ENCODE measurements around the gene C2CD4A. TPM values are rescaled to one million over a fixed set of nuclear protein-coding genes. Genes with fewer than 3 reads are reported as not detected.

The C2CD4A gene
- total and polyA plus RNA-seq, 4 donors, result 0.06 to 0.86 (median 0.78) TPM

DNA sequence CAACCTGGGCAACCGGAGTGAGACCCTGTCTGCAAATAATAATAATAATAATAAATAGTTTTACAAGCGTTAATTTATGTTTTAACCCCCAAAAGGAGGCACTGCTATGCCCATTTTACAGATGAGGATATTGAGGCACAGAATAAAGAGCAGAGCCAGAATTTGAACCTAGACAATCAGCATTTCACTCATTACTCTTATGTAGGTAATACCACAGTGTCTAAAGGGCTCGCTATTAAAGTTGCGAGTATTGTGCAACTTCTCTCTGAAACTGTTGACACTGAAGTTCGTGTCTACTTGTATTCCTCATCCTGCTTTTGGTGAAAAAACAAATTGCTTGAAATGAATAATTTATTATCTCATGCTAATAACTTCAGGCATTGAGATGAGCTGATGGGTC is 2.8 kb downstream of the C2CD4A start:
- Histone ChIP-seq H3K36me3 (ENCODE audit: control insufficient read depth, insufficient read depth, low read length) (no peaks in the 10 kb centered on the region), H3K9me3 (ENCODE audit: control insufficient read depth, insufficient read depth, low read length) (no peaks in the 10 kb centered on the region), H3K4me1 (ENCODE audit: control insufficient read depth, insufficient read depth, low read length) (peaks cover 10% of the 10 kb centered on the region), H3K4me3 (ENCODE audit: low read depth, low read length) (no peak overlapping the region), H3K27me3 (ENCODE audit: control insufficient read depth, insufficient read depth, low read length) (peaks cover 51% of the 10 kb centered on the region), H3K27ac (ENCODE audit: low read depth, low read length) (no peak overlapping the region)
- no peak for DNase-seq (ENCODE audit: low read depth in 4 of 6, low spot score in 6 of 6)
- no CpG with 5 or more reads among the region's 5 CpGs for WGBS (ENCODE audit: insufficient coverage)

DNA sequence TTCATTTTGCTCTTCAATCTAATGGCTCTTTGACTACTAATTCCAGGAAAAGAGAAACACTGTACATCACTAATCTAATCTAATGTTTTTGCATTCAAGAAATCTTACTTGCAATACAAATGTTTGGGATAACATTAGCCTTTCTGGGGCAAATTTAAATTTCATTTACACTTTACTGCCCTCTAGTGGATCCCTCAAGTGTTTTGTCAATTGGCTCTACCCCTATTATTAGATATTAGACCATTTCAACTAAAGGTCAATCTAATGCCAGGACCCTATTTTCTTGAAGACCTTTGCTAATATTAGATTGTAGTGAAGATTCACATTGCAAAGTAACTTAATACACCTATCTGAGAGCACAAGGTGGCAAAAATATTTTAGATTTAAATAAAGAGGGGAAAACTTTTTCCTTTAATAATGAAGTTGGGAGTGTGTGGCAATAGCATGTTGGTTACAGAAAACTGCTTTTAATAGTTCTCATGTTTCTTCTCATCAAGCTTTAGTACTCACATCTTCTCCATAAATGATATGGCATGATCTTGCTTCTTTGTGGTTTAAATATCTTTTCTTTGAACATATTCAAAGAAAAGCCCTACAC is 5.0 kb downstream of the C2CD4A start:
- Histone ChIP-seq H3K9me3 (ENCODE audit: control insufficient read depth, insufficient read depth, low read length) (no peaks in the 10 kb centered on the region), H3K4me1 (ENCODE audit: control insufficient read depth, insufficient read depth, low read length) (peaks cover 7% of the 10 kb centered on the region), H3K36me3 (ENCODE audit: control insufficient read depth, insufficient read depth, low read length) (no peaks in the 10 kb centered on the region), H3K27ac (ENCODE audit: low read depth, low read length) (no peak overlapping the region), H3K27me3 (ENCODE audit: control insufficient read depth, insufficient read depth, low read length) (peaks cover 32% of the 10 kb centered on the region), H3K4me3 (ENCODE audit: low read depth, low read length) (no peak overlapping the region)
- DNase-seq (ENCODE audit: low read depth in 4 of 6, low spot score in 6 of 6), result peak in 2 of 6 donors; percentile 56 to 78

DNA sequence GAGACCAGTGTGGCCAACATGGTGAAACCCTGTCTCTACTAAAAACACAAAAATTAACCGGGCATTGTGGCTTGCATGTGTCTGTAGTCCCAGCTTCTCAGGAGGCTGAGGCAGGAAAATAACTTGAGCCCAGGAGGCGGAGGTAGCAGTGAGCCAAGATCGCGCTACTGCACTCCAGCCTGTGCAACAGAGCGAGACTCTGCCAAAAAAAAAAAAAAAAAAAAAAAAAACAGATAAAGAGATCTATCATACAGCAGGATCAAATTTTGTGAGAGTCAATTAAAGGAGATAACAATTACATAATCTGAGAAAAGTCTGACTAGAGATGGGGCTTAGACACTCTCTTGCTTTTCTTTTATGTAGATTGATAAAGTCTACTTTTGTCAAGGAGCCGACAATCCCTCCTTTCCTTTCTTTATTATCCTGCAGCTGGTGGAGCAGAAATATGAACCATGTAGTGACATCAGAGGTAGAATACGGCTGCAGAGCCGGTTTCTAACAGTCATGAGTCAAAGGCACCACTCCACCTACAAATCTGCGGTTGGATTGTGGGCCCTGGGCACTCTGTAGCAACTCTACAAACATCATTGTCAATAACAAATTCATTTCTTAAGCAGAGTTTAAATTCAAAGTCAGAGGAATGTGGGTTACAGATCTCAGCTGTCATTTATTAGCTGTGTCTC is 9.0 kb downstream of the C2CD4A start:
- Histone ChIP-seq H3K27me3 (ENCODE audit: control insufficient read depth, insufficient read depth, low read length) (peaks cover 2% of the 10 kb centered on the region), H3K4me3 (ENCODE audit: low read depth, low read length) (no peak overlapping the region), H3K9me3 (ENCODE audit: control insufficient read depth, insufficient read depth, low read length) (no peaks in the 10 kb centered on the region), H3K36me3 (ENCODE audit: control insufficient read depth, insufficient read depth, low read length) (no peaks in the 10 kb centered on the region), H3K27ac (ENCODE audit: low read depth, low read length) (no peak overlapping the region), H3K4me1 (ENCODE audit: control insufficient read depth, insufficient read depth, low read length) (no peaks in the 10 kb centered on the region)
- WGBS (ENCODE audit: insufficient coverage), result 90% methylated on average over 3 of the region's 9 CpGs
- no peak for DNase-seq (ENCODE audit: low read depth in 4 of 6, low spot score in 6 of 6)

DNA sequence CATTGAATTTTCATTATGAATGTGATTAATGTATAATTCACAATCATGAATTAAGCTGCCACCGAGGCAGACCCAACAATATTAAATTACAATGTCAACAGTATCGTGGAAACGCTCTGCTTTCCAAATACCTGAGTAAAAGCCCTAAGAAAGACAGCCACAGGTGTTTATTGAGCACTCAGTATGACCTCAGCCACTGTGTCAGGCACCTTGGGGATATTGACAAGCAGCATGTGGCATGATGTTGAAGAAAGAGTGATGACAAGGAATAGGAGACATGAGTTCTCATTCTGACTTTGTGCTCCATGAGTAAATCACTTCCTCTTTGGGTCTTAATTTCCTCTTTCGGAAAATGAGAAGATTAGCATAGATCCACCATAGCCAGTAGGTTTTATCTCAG is 12.8 kb downstream of the C2CD4A start:
- H3K4me3 ChIP-seq (ENCODE audit: low read depth, low read length), result no peak overlapping the region
- no peak for DNase-seq (ENCODE audit: low read depth in 4 of 6, low spot score in 6 of 6)
- WGBS (ENCODE audit: insufficient coverage), result 90% methylated on average over 2 of the region's 4 CpGs
- no peak overlapping the region for H3K27ac ChIP-seq (ENCODE audit: low read depth, low read length)
- no peaks in the 10 kb centered on the region for H3K36me3 ChIP-seq (ENCODE audit: control insufficient read depth, insufficient read depth, low read length)
- H3K4me1 ChIP-seq (ENCODE audit: control insufficient read depth, insufficient read depth, low read length), result no peaks in the 10 kb centered on the region
- H3K9me3 ChIP-seq (ENCODE audit: control insufficient read depth, insufficient read depth, low read length), result no peaks in the 10 kb centered on the region
- no peaks in the 10 kb centered on the region for H3K27me3 ChIP-seq (ENCODE audit: control insufficient read depth, insufficient read depth, low read length)

DNA sequence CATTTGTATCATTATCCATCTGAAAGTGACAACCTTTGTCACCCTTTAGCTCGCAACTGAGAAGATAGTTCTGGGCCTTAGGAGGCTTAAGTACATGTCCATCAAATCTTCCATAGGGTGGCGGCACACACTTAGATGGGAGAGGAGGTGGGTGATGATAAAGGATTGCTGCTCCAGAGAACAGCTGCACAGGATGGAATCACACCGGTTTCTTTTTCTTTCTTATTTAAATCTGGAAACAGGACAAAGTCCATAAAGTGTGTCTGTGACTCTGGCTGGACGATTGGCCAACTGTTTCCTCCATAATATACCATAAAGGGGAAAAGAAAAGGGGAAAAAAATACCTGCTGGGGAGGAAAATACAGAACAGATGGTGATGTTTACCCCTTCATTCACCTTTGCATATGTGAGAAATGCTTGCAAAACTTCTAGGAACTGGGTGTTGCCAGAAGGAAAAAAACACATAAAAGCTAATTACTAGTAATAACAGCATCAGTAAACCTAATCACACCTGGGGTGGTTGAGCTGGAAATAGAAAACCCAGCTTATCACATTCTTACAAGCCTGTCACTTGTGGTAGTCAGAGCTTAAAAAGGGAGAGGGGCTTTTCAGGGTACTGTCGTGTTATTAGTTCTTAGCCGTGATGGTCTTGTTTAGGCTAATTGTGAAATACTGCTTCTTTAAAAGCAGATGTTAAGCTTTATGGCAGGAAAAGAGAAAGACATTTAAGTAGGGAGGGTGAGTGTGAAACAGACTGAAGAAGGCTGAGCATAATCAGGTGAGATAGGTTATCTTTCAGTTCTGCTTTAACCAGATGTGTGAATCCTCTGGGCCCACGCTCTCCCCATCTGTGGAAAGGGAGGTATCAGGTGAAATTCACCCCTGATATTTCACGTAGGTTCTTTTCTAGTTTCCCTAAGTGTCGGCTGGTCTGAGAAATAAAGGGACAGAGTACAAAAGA is 16.7 kb downstream of the C2CD4A start:
- no peak for DNase-seq (ENCODE audit: low read depth in 4 of 6, low spot score in 6 of 6)
- no peaks in the 10 kb centered on the region for H3K4me1 ChIP-seq (ENCODE audit: control insufficient read depth, insufficient read depth, low read length)
- no peaks in the 10 kb centered on the region for H3K36me3 ChIP-seq (ENCODE audit: control insufficient read depth, insufficient read depth, low read length)
- no peak overlapping the region for H3K4me3 ChIP-seq (ENCODE audit: low read depth, low read length)
- no peak overlapping the region for H3K27ac ChIP-seq (ENCODE audit: low read depth, low read length)
- H3K9me3 ChIP-seq (ENCODE audit: control insufficient read depth, insufficient read depth, low read length), result no peaks in the 10 kb centered on the region
- H3K27me3 ChIP-seq (ENCODE audit: control insufficient read depth, insufficient read depth, low read length), result no peaks in the 10 kb centered on the region
- whole genome bisulfite sequencing (ENCODE audit: insufficient coverage), result 80% methylated on average over 5 of the region's 9 CpGs

DNA sequence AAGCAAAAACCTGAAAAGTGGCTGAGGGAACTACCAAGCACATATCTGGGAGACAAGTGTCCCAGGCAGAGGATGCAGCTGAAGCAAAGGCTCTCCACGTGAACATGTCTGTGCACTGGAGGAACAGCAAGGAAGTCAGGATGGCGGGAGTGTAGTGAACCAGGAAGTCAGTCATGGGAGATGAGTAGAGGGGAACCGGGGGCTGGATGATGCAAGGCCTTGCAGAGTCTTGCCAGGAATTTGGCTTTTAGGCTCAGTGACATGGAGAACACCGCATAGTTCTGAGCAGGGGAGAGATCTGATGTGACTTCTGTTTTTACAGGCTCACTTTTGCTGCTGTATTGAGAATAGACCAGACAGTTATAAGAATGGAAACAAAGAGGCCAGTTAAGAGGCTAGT is 19.0 kb downstream of the C2CD4A start:
- Histone ChIP-seq H3K9me3 (ENCODE audit: control insufficient read depth, insufficient read depth, low read length) (no peaks in the 10 kb centered on the region), H3K27ac (ENCODE audit: low read depth, low read length) (no peak overlapping the region)
- 60% methylated on average over 4 of the region's 4 CpGs for WGBS (ENCODE audit: insufficient coverage)

DNA sequence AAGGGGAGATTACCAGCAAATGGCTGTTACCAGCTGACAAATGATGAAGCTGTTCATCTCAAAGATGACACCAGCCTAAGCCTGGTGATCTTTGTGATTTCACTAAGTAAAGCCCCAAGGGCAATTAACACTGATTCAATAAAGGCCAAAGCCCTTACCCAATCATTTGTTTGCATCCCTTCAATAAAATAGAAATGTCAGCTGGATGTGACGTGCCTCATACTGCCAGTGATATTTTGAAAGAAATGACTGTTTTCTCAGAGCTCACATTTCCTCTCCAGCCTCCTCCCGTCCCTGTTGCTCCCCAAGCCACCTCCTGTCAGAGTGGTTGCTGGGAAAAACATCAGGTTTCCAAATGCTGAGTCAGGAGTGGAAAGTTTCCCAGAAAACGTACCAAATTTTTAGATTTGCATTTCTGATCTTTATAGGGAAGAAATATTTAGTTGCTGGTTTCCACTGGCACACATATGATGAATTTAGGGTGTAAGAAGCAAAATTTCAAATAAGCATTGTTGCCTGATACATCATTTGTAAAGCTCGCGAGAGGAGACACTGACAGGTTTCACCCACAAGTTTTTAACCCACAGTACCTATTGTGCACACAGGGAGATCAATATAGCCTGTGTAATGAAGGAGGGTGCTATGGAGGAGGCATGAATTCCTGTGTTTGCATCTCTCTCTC is 21.0 kb downstream of the C2CD4A start:
- 0% methylated on average over 1 of the region's 5 CpGs for WGBS (ENCODE audit: insufficient coverage)
- Histone ChIP-seq H3K27ac (ENCODE audit: low read depth, low read length) (no peak overlapping the region), H3K36me3 (ENCODE audit: control insufficient read depth, insufficient read depth, low read length) (no peaks in the 10 kb centered on the region), H3K9me3 (ENCODE audit: control insufficient read depth, insufficient read depth, low read length) (no peaks in the 10 kb centered on the region), H3K27me3 (ENCODE audit: control insufficient read depth, insufficient read depth, low read length) (no peaks in the 10 kb centered on the region), H3K4me1 (ENCODE audit: control insufficient read depth, insufficient read depth, low read length) (no peaks in the 10 kb centered on the region), H3K4me3 (ENCODE audit: low read depth, low read length) (no peak overlapping the region)
- peak in 1 of 6 donors; percentile 27 for DNase-seq (ENCODE audit: low read depth in 4 of 6, low spot score in 6 of 6)

More for the DNA sequence above, 19.0 kb downstream of the C2CD4A start:
- Histone ChIP-seq H3K4me3 (ENCODE audit: low read depth, low read length) (no peak overlapping the region), H3K4me1 (ENCODE audit: control insufficient read depth, insufficient read depth, low read length) (no peaks in the 10 kb centered on the region), H3K36me3 (ENCODE audit: control insufficient read depth, insufficient read depth, low read length) (no peaks in the 10 kb centered on the region), H3K27me3 (ENCODE audit: control insufficient read depth, insufficient read depth, low read length) (no peaks in the 10 kb centered on the region)
- no peak for DNase-seq (ENCODE audit: low read depth in 4 of 6, low spot score in 6 of 6)

DNA sequence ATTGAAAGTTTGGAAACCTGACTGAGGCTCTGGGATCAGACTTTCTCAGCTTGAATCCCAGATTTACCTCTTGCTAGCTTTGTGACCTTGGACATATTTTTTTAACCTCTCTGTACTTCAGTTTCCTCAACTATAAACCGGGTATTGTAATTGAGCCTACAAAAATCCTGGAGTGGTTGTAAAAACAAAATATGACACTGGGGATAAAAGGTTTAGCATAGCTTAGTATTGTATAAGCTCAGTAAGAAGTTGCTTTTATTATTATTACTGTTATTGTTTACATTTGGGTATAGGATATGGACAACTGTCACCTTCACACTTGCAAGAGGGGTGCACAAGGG is 21.5 kb downstream of the C2CD4A start:
- no peak overlapping the region for H3K4me3 ChIP-seq (ENCODE audit: low read depth, low read length)
- H3K4me1 ChIP-seq (ENCODE audit: control insufficient read depth, insufficient read depth, low read length), result no peaks in the 10 kb centered on the region
- no peaks in the 10 kb centered on the region for H3K9me3 ChIP-seq (ENCODE audit: control insufficient read depth, insufficient read depth, low read length)
- no peak for DNase-seq (ENCODE audit: low read depth in 4 of 6, low spot score in 6 of 6)
- no peaks in the 10 kb centered on the region for H3K27me3 ChIP-seq (ENCODE audit: control insufficient read depth, insufficient read depth, low read length)
- no peak overlapping the region for H3K27ac ChIP-seq (ENCODE audit: low read depth, low read length)
- no CpG with 5 or more reads among the region's 1 CpG for WGBS (ENCODE audit: insufficient coverage)
- H3K36me3 ChIP-seq (ENCODE audit: control insufficient read depth, insufficient read depth, low read length), result no peaks in the 10 kb centered on the region

DNA sequence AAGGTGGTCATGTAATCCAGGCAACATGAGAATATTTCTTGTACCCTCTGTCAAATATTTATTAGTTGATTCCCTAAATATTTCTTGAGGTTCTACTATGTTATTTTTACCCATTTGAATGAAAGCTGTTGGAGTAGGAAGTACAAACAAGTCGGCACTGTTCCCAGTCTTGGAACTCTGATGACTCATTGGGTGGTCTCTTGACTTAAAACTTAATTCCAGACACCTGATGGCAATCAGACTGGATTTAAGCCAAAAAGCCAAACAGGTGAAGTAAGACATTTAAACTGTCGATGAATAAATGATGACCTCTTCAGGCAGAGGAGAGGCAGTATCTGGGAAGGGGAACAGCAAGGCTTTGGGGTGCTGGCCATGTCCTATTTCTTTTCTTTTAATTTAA is 22.8 kb downstream of the C2CD4A start:
- Histone ChIP-seq H3K27ac (ENCODE audit: low read depth, low read length) (no peak overlapping the region), H3K4me1 (ENCODE audit: control insufficient read depth, insufficient read depth, low read length) (no peaks in the 10 kb centered on the region), H3K36me3 (ENCODE audit: control insufficient read depth, insufficient read depth, low read length) (no peaks in the 10 kb centered on the region), H3K4me3 (ENCODE audit: low read depth, low read length) (no peak overlapping the region), H3K9me3 (ENCODE audit: control insufficient read depth, insufficient read depth, low read length) (no peaks in the 10 kb centered on the region), H3K27me3 (ENCODE audit: control insufficient read depth, insufficient read depth, low read length) (no peaks in the 10 kb centered on the region)
- no peak for DNase-seq (ENCODE audit: low read depth in 4 of 6, low spot score in 6 of 6)
- 100% methylated on average over 1 of the region's 2 CpGs for WGBS (ENCODE audit: insufficient coverage)
